HCT116 (cell line): ENCODE measurements around the gene CDK11B. TPM values are rescaled to one million over a fixed set of nuclear protein-coding genes. Genes with fewer than 3 reads are reported as not detected.
A peak's percentile ranks its signal among the peaks of the same experiment; 100 is the strongest.

Source experiments
- ATAC-seq: fragments of 200-7000 bp; cut with Tn5 transposase; 2 replicates; pipeline ENCODE4 v1.9.1; 2020; ENCODE audit warnings: mild to moderate bottlenecking, moderate library complexity
- BruUV-seq: library from RNA; stranded (reverse); fragments of 400-500 nt; replicated peaks from 2 replicates; lab custom pipeline; 2021; lab: Mats Ljungman, UMichigan
- CTCF ChIA-PET: fragments of 300-600 bp; sonication (Branson Sonifier 250); formaldehyde crosslinking; loops from one replicate; lab custom pipeline; 2021; ENCODE audit warnings: antibody characterized with exemption; lab: Charles Lee
- POLR2A ChIA-PET: fragments of 300-600, 350-600 bp; sonication (Branson Sonifier 250); formaldehyde crosslinking; loops from one replicate; lab custom pipeline; 2021; ENCODE audit warnings: antibody characterized with exemption; lab: Charles Lee
- RAD21 ChIA-PET, 2 experiments: fragments of 300-600 bp; sonication (Branson Sonifier 250); formaldehyde crosslinking; loops; one replicate each; lab custom pipeline; 2023; ENCODE audit warnings: low total read pairs in 2 of 2; ENCODE audit not compliant: uncharacterized antibody in 2 of 2, unreplicated experiment in 2 of 2, low non-redundant PET in 1 of 2; lab: Charles Lee
- DNase-seq: peaks from one replicate; pipeline ENCODE4 v3.0.0-alpha.2; 2010; ENCODE audit warnings: low read depth, low spot score
- H2AFZ ChIP-seq: fragments of 200-600 bp; shearing (Covaris generic), sonication (generic); 2 replicates; pipeline ENCODE4 v1.6.1; 2017; ENCODE audit warnings: low read depth, mixed run types, mixed read lengths, antibody characterized with exemption, low read length; ENCODE audit not compliant: poor library complexity, severe bottlenecking
- H3K27ac ChIP-seq: 2 replicates; pipeline ENCODE4 v1.5.1; 2012; ENCODE audit warnings: low read depth, low read length
- H3K27me3 ChIP-seq: fragments of 200-600 bp; sonication (generic); 2 replicates; pipeline ENCODE4 v1.6.1; 2016; ENCODE audit warnings: mixed run types, low read length, mixed read lengths; ENCODE audit not compliant: insufficient read depth
- H3K36me3 ChIP-seq, 2 experiments: fragments of 200-500 bp in 1 of 2; fragments of 200-600 bp in 1 of 2; sonication (Bioruptor generic) in 1 of 2; sonication (generic) in 1 of 2; 2 replicates each; pipeline versions ENCODE4 v1.5.1 to v1.6.1; 2014 to 2016; ENCODE audit warnings: low read length in 2 of 2, inconsistent platforms in 1 of 2, mixed read lengths in 1 of 2, mixed run types in 1 of 2; ENCODE audit not compliant: insufficient read depth in 2 of 2, control insufficient read depth in 1 of 2
- H3K4me1 ChIP-seq, 2 experiments: fragments of 200-600 bp in 1 of 2; sonication (generic) in 1 of 2; 2 replicates each; pipeline versions ENCODE4 v1.5.1 to v1.6.1; 2012 to 2017; ENCODE audit warnings: low read length in 2 of 2, inconsistent platforms in 1 of 2, mild to moderate bottlenecking in 1 of 2, mixed read lengths in 1 of 2, mixed run types in 1 of 2, moderate library complexity in 1 of 2; ENCODE audit not compliant: insufficient read depth in 2 of 2, control insufficient read depth in 1 of 2
- H3K4me2 ChIP-seq: fragments of 200-600 bp; sonication (generic); 2 replicates; pipeline ENCODE4 v1.6.1; 2017; ENCODE audit warnings: mixed run types, low read length, mixed read lengths
- H3K4me3 ChIP-seq, 2 experiments: fragments of 200-600 bp in 1 of 2; sonication (generic) in 1 of 2; replicated peaks in 1 of 2; 2 replicates each; pipeline ENCODE4 v1.5.1; 2011 to 2016; ENCODE audit warnings: low read length in 2 of 2, control low read depth in 1 of 2, low read depth in 1 of 2, mild to moderate bottlenecking in 1 of 2, mixed read lengths in 1 of 2, mixed run types in 1 of 2
- H3K79me2 ChIP-seq: fragments of 200-600 bp; sonication (generic); 2 replicates; pipeline ENCODE4 v1.6.1; 2017; ENCODE audit warnings: mild to moderate bottlenecking, mixed run types, low read length, moderate library complexity, mixed read lengths; ENCODE audit not compliant: insufficient read depth
- H3K9ac ChIP-seq: fragments of 200-600 bp; sonication (generic); 2 replicates; pipeline ENCODE4 v1.6.1; 2016; ENCODE audit warnings: low read length, mixed read lengths
- H3K9me2 ChIP-seq: fragments of 200-600 bp; sonication (generic), shearing (Covaris generic); 2 replicates; pipeline ENCODE4 v1.6.1; 2017; ENCODE audit warnings: mixed run types, mild to moderate bottlenecking, moderate library complexity; ENCODE audit not compliant: insufficient read depth
- H3K9me3 ChIP-seq, 2 experiments: fragments of 200-500 bp in 1 of 2; fragments of 200-600 bp in 1 of 2; sonication (Bioruptor generic) in 1 of 2; sonication (generic) in 1 of 2; 2 replicates each; pipeline ENCODE4 v1.6.1; 2014 to 2017; ENCODE audit warnings: low read length in 2 of 2, mixed read lengths in 2 of 2, inconsistent platforms in 1 of 2, low read depth in 1 of 2, mild to moderate bottlenecking in 1 of 2, mixed run types in 1 of 2, moderate library complexity in 1 of 2; ENCODE audit not compliant: control insufficient read depth in 1 of 2, insufficient read depth in 1 of 2
- H4K20me1 ChIP-seq: fragments of 200-600 bp; sonication (generic), shearing (Covaris generic); 2 replicates; pipeline ENCODE4 v1.6.1; 2017; ENCODE audit warnings: mixed run types, mild to moderate bottlenecking, moderate library complexity; ENCODE audit not compliant: insufficient read depth
- ATF3 ChIP-seq: IDR thresholded peaks from 2 replicates; pipeline ENCODE4 v1.6.1; 2012
- CBX3 ChIP-seq: IDR thresholded peaks from 2 replicates; pipeline ENCODE4 v1.6.1; 2012; ENCODE audit warnings: low read depth
- CTCF ChIP-seq, 3 experiments: fragments of 200-600 bp in 1 of 3; sonication (generic) in 1 of 3; IDR thresholded peaks in 2 of 3; conservative IDR thresholded peaks in 1 of 3; 2 replicates each; pipeline ENCODE4 v1.5.1; 2012 to 2017; ENCODE audit warnings: low read depth in 2 of 3, low read length in 2 of 3, antibody characterized with exemption in 1 of 3, borderline replicate concordance in 1 of 3, control low read depth in 1 of 3, mild to moderate bottlenecking in 1 of 3, mixed read lengths in 1 of 3, mixed run types in 1 of 3, moderate library complexity in 1 of 3; ENCODE audit not compliant: insufficient read depth in 1 of 3
- EZH2phosphoT487 ChIP-seq: fragments of 200-600 bp; IDR thresholded peaks from 2 replicates; pipeline ENCODE4 v1.6.1; 2018; ENCODE audit warnings: antibody characterized with exemption, borderline replicate concordance
- POLR2A ChIP-seq: IDR thresholded peaks from 2 replicates; pipeline ENCODE4 v1.7.0; 2011; ENCODE audit warnings: borderline replicate concordance; ENCODE audit not compliant: insufficient read depth, insufficient read length; ENCODE audit errors: extremely low read depth
- RAD21 ChIP-seq: IDR thresholded peaks from 2 replicates; pipeline ENCODE4 v1.6.1; 2012; ENCODE audit warnings: low read depth, mild to moderate bottlenecking
- SIN3A ChIP-seq: IDR thresholded peaks from 2 replicates; pipeline ENCODE4 v1.6.1; 2012; ENCODE audit warnings: low read depth
- TCF7L2 ChIP-seq: IDR thresholded peaks from 2 replicates; pipeline ENCODE4 v1.7.0; 2011; ENCODE audit warnings: borderline replicate concordance, inconsistent platforms; ENCODE audit not compliant: insufficient read depth, insufficient read length; ENCODE audit errors: extremely low read depth
- YY1 ChIP-seq: IDR thresholded peaks from 2 replicates; pipeline ENCODE4 v1.6.1; 2011; ENCODE audit warnings: low read length, low read depth, moderate library complexity, mild to moderate bottlenecking; ENCODE audit not compliant: insufficient replicate concordance; ENCODE audit errors: extremely low read depth
- ZBTB33 ChIP-seq: IDR thresholded peaks from 2 replicates; pipeline ENCODE4 v1.6.1; 2011; ENCODE audit warnings: mild to moderate bottlenecking, low read length, moderate library complexity; ENCODE audit not compliant: insufficient replicate concordance; ENCODE audit errors: extremely low read depth
- ZFX ChIP-seq: fragments of 450-650 bp; IDR thresholded peaks from 2 replicates; pipeline ENCODE4 v1.6.1; 2017
- ZNF274 ChIP-seq: fragments of 200-500 bp; sonication (Bioruptor generic); IDR thresholded peaks from 2 replicates; pipeline ENCODE4 v1.6.1; 2014; ENCODE audit warnings: mild to moderate bottlenecking, low read depth, low read length, inconsistent platforms
- intact Hi-C: fragments of 100-400 bp; cut with micrococcal nuclease; formaldehyde crosslinking; loops from 2 replicates; pipeline ENCODE4 v1.10.0; 2022
- total RNA-seq: library from RNA; stranded (reverse); gene quantifications from one replicate; pipeline ENCODE4 v1.2.1, GENCODE V29; 2021; ENCODE audit not compliant: unreplicated experiment

Gene CDK11B
- total RNA-seq, 1 experiment from 2014 or later, result 31.5 TPM

GRCh38 chr1:1626207-1627141, 32.3 kb downstream of the CDK11B start:
- Histone ChIP-seq H3K27me3 (no peaks in the 10 kb centered on the region), H3K36me3 (no peaks in the 10 kb centered on the region), H3K9me2 (no peaks in the 10 kb centered on the region), H3K9me3 (no peaks in the 10 kb centered on the region), H2AFZ (no peak overlapping the region), H3K4me2 (peak overlapping the region; percentile 84), H3K4me3 (peak overlapping the region; percentile 69 to 88), H3K27ac (peak overlapping the region; percentile 99), H3K79me2 (peaks cover 13% of the 10 kb centered on the region; the same call in 1 of the 2 replicates), H3K4me1 (peaks cover 4 to 38% of the 10 kb centered on the region in 2 experiments), H3K9ac (peak overlapping the region; percentile 86), H4K20me1 (no peaks in the 10 kb centered on the region)
- ChIA-PET CTCF (no interaction called here), RAD21 (no interaction called here), POLR2A (interaction anchor here (1.4 kb wide), 1 partner anchor 11 kb away, joined by 3 read pairs; the partner anchor contains the start of gene MIB2)
- ATAC-seq, result no peak
- intact Hi-C loops, result no loop called here
- TF ChIP-seq ZFX (no peak), YY1 (no peak), POLR2A (no peak), ZBTB33 (no peak), RAD21 (no peak), ZNF274 (no peak), CTCF (IDR thresholded peaks at IDR 0.05 in 2 of 3, conservative IDR thresholded peaks at IDR 0.05 in 1 of 3; ENCODE audit: borderline replicate concordance in 1 of 3, insufficient read depth in 1 of 3, low read depth in 2 of 3, low read length in 2 of 3) (no peak), SIN3A (no peak), TCF7L2 (no peak), ATF3 (no peak), CBX3 (no peak), EZH2phosphoT487 (no peak)
- BruUV-seq, result TSS peak; percentile 59
- DNase-seq, result no peak
